ENCODE data around the gene CCDC188.
A peak's percentile ranks its signal among the peaks of the same experiment; 100 is the strongest.

CCDC188 gene

DNA sequence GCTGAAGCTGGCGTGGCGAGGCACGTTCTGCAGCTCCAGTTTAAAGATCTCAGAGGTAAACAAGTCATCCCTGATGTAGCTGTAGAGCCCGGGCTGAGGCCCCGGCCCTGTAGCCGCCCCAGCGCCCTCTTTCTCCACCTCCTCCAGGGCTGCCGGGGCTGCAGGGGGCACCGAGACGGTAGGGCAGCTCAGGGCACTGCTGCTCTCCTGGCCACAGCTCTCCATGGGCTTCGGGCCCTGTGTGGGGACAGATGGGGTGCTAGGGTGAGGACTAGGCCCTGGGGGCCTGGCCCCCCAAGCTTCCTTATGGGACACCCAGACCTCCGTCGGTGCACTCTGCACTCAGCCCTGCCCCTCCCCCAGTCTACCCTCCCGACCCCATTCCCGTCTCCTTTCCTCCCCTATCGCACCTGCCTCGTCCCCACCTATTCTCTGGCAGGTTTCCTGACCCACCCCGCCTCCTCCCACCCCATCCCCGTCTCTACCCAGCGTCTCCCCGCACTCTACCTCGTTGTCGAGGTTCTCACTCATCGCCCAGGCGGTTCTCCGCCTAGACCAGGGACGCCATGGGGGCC lies 34.4 kb downstream of the CCDC188 start:
- DNase-seq: no peak

GRCh38 chr22:20115691-20116375 lies 35.0 kb downstream of the CCDC188 start, which contains the start of gene RANBP1:
Gene RANBP1 (plus strand): TSS chr22:20116104. CDS start chr22:20116185, 81 bp downstream.
- DNase-seq: no peak

DNA sequence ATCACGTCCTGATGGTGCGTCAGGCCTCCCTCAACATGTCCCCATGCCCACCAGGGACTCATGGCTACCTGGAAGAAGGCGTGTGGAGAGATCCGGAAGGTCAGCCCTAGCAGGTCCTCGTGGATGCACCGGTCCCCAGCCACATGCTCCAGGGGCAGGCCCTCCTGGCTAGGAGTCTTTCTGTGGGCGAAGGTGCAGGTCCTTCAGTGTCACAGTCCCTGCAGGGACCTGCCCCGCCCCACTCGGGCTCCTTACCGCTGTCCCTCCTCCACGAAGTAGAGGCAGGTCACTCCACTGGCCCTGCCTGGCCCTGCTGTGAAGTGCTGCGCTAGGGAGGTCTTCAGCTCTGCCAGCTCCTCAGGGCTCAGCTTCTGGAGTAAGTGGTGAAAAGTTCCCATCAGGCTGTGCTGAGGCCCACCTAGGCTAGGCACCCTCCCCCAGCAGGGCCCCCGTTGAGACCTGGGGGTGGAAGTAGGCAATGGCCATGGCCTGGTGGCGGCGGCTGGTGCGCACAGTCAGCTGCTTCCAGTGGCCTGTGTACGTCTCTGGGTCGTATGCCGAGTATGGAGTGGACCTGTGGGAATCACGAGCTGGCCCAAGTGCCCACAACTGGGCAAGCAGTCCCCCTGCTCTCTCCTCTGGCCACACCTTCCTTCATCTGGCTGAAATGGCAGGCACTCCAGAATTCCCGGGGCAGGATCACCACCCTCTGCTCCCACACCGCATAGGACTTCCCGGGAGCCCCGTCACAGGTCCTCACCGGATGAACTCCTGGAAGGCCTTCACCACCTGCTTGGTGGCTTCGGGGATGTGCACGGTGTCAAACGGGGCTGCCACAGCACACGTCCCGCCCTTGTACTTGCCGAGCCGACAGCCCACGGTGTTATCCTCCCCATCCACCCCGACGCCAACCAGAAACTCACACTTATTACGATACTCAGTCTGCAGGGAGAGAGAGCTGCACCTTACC lies 36.1 kb downstream of the CCDC188 start:
- DNase-seq: no peak

- DNase-seq: no peak
Measured at GRCh38 chr22:20113551-20114310, 37.1 kb downstream of the CCDC188 start.

DNA sequence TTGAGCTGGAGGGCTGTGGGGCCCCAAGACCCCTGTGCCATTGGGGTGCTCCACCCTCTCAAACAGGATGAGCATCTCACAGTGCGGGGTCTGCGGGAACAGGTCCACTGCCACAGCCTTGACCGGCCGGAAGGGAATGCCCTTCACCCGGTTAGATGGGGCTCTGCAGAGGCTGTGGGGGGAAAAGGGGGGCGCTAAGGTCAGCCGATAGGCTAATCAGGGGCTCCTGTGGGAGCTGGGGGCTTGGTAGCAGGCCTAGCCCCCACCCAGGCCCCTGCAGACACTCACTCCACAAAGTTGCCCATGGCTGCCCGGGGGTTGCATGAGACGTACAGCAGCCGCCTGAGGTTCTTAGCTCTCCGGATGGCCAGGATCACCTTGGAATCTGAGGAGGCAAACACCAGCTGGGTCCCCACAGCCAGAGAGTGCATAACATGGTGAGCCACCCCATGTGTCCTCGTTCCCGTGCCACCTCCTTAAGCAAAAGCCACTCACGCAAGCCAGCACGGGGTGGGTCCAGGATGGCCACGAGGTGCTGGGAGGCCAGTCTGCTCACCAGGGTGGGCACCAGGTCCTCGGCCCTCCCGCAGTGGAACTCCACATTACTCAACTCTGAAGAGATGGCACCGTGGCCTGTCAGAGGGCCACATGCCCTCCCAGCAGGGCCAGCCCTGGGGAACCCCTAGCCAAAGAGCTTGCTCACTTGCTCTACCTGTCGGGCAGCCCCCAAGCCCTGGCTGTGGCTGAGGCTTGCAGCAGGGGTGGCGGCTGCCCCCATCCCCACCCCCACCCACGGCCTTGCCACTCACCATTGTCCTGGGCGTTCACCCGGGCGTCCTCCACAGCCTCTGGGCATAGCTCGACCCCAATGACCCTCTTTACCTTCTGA lies 38.0 kb downstream of the CCDC188 start:
- no peak for DNase-seq

DNA sequence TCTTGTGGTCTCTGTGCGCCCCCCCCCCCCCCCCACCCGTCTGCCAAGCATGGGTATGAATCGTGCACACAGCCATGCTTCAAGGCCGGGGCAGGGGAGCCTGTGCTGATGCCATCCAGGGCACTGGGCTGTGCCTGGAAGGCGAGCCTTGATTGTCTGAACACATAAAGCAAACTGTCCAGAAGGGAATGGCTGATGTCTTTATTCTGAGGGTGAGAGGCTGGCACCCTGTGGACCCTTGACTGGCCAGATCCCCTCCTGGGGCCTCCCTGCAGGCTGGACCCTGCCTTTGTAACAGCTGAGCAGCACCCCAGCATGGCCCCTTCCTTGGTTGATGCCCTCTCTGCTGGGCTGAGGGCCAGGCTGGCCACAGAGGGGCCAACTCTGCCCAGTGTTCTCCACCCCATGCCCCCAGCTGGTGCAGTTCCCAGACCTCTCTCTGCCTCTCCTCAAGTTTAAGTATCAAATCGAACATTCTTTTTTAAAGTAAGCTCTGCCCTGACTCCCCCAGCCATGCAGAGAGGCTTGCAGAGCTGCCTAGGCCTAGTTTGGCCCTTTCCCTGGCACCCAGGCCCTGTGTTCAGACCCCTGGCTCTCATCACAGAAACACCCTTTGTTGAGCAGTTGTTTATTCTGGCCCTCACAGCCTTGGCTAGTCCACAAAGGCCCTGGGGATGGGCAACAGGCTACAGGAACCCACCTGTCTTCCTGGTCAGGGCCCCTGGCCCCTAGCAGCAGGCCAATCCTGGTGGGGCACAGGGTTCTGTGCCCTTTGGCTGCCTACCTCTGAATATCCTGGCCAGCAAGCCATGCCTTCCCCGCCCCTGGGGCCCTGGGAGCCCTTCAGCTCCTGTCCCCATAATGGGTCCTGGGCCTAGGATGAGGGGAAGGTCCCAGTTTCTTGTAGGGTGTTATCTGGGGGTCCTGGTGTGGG lies 38.9 kb downstream of the CCDC188 start:
- no peak for DNase-seq

DNA sequence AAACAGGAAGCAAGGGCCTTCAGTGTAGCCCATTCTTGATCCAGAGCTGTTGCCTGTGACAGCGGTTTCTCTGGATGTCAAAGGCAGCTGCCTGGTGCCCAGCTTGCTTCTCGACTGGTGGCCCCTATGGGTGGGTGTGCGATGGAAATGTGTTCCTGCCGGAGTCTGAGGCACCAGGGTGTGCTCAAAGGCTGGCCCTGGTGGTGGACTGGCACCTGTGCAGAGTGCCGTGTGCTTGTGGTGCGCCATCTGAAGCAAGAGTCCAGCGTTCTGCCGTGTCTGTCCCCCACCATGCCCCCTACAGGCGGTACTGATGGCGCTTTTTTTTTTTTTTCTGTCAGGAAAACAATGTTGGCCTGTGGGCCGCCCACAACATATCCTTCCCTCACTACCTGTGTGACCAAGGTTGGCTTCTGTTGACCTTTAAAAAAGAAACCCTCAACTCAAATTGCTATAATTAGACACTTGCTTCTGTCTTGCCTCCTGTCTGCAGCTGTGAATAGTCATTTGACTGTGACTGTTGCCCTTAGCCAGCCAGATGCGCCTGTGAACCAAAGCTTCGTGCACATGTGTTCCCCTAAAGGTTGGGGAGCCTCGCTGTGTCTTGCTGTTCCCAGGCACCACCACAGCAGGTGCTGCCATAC lies 39.7 kb downstream of the CCDC188 start:
- DNase-seq: peak; percentile 36

GRCh38 chr22:20110359-20110985 lies 40.4 kb downstream of the CCDC188 start:
- no peak for DNase-seq

DNA sequence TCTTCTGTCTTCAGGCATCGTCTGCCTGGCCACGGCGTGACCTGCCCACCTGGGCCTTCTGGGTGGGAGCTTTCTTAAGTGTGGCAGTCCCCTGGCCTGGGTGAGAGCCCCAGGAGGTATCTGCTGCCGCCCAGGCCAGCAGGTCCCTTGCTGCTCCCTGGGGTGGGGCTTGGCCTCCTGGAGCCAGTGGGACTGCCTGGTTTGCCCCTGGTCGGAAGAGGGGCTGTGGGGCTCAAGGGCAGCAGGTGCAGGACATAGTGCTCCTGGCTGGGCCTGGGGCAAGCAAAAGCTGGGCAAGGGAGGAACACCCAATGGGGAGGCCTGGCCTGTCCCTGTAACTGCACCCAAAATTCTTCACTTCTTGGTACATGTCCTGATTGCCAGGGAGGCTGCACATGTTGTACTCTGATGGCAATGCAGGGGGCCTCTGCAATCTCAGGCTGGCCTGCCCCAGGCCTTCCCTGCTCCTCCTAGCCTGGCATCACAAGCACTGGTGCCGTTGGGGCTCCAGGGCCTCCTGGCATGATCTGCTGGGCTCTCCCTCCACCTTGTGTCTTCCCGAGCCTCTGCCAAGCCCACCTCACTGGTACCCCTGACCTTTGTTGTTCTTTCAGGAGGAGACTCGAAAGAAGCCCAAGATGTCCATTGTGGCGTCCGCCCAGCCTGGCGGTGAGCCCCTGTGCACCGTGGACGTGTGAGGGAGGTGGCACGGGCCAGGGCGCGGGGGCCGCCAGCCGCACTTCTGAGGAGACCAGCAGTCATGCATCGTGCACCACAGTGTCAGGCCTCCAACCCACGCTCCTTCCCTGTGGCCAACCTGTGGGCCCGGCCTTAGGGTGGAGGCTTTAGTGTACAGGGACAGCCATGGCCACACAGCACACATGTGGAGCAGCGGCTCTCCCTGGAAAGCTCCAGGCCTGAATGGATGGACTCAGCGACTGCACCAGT lies 41.2 kb downstream of the CCDC188 start:
- DNase-seq: no peak

- no peak for DNase-seq
Measured at GRCh38 chr22:20108757-20109230, 42.1 kb downstream of the CCDC188 start.

GRCh38 chr22:20107951-20108756 lies 42.7 kb downstream of the CCDC188 start:
- no peak for DNase-seq

DNA sequence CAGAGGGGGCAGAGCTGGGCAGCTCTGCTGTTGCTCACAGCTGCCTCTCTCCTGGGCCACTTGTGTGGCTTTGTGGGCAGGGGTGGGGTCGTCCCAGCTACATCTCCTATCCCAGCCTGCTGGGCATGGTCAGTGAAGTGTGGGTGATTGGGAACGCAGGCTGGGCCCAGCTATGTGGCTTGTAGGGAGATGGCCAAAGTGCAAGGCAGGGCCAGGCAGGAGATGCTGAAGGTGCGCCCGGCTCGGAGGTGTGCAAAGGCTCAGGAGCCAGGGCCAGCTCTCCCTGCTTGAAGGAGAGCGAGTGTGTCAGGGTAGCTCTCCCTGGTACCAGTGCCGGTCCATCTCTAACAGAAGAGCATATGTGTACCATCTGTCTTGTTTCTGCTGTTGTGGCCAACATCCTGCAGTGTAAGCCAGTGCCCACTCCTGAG lies 43.4 kb downstream of the CCDC188 start:
- no peak for DNase-seq

- no peak for DNase-seq
Measured at GRCh38 chr22:20106849-20107237, 44.0 kb downstream of the CCDC188 start.

GRCh38 chr22:20106205-20106848 lies 44.5 kb downstream of the CCDC188 start:
- DNase-seq: no peak

DNA sequence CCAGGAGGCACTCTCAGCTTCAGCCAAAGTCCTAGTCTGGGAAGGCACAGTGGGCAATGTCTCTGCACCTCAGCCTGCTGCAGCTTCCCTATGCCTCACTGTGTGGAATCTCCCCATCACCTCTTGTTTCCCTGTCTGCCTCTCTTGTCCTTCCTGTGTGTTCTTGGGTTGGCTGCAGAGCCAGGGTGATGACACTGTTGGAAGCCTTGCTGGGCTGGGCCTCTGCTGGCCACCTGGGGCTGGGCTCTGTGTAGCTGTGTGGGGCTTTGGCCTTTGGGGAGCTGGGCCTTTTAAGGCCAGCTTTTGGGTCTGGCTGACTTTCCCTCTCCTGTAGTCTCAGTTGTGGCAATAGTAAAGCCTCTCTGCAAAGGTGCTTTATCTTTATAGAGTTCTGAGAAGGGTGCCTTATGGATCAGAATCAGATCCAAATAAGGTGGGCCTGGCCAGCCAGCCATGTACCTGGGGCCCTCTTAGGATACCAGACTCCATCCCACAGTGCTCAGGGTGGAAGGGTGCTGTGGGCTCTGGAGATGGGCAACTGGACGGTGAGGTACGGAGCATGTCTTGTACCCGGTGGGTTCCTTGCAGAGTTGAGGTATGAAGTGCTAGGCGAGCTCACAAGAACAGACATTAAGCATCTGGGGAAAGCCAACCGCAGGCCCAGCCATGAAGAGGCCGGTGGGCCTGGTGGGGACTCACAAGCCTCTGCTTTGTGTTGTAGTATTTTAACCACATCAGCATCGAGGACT lies 45.2 kb downstream of the CCDC188 start:
- DNase-seq: no peak

DNA sequence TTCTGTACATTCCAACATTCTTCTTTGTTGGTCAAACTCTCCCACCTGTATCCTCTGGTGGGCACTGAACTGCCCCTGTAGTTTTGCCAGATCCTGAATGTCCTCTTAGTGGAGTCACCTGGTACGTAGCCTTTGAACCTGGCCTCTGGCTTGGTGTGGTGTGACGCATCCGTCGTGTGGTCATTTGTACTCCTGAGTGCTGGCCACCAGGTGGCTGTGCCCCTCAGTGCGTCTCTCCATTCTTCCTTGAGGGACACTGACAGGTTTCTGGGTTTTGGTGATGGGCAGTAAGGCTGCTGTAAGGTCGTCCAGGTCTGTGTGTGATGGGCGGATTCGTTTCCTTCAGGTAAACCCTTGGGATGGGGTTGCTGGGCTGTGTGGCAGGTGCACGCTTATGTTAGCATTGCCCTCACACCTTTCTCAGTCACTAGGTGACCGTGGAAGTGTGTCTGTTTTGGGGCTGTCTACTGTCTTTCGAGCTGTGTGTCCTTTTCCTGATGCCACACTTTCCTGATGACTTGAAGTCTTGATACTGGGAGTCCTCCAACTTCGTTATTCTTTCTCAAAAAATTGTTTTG lies 48.6 kb downstream of the CCDC188 start:
- no peak for DNase-seq

Data from stimulated activated CD4-positive, alpha-beta T cell treated with anti-CD3 and anti-CD28 coated beads, Interleukin-4, amount 100 ng/mL, for 24 hours (primary cell).